ENCODE results near the gene POLRMT. TPM values are rescaled to one million over a fixed set of nuclear protein-coding genes. Genes with fewer than 3 reads are reported as not detected.
"Not testable (repeated sequence)": the region's sequence is repeated elsewhere in the genome, so short reads cannot be mapped to it uniquely, and the experiment has no call there.

Gene POLRMT
- polyA plus RNA-seq, 1 donor: 36.1 TPM

- no peak for DNase-seq (ENCODE audit: low read depth)
Measured at GRCh38 chr19:593505-593904, 39.8 kb downstream of the POLRMT start.

- no peak for DNase-seq (ENCODE audit: low read depth)
Measured at GRCh38 chr19:593055-593454, 40.3 kb downstream of the POLRMT start.

- DNase-seq (ENCODE audit: low read depth): no peak
Measured at GRCh38 chr19:592101-592500, 41.2 kb downstream of the POLRMT start.

GRCh38 chr19:591099-591958 is 42.0 kb downstream of the POLRMT start:
- DNase-seq (ENCODE audit: low read depth): no peak

- DNase-seq (ENCODE audit: low read depth): no peak
Measured at GRCh38 chr19:590750-591098, 42.6 kb downstream of the POLRMT start.

- no peak for DNase-seq (ENCODE audit: low read depth)
Measured at GRCh38 chr19:590396-590745, 43.0 kb downstream of the POLRMT start.

- DNase-seq (ENCODE audit: low read depth): no peak
Measured at GRCh38 chr19:589693-590395, 43.5 kb downstream of the POLRMT start, which contains the start of gene HCN2. Gene HCN2 (plus strand): TSS chr19:589881. CDS start chr19:589946, 65 bp downstream.

GRCh38 chr19:588741-589692 is 44.3 kb downstream of the POLRMT start:
- DNase-seq (ENCODE audit: low read depth): no peak

GRCh38 chr19:588093-588740 is 45.1 kb downstream of the POLRMT start:
- no peak for DNase-seq (ENCODE audit: low read depth)

GRCh38 chr19:585551-586110 is 47.7 kb downstream of the POLRMT start:
- DNase-seq (ENCODE audit: low read depth): no peak

GRCh38 chr19:585146-585545 is 48.2 kb downstream of the POLRMT start:
- not testable (repeated sequence) for DNase-seq (ENCODE audit: low read depth)

- DNase-seq (ENCODE audit: low read depth): no peak
Measured at GRCh38 chr19:584240-585001, 48.9 kb downstream of the POLRMT start.

- DNase-seq (ENCODE audit: low read depth): no peak
Measured at GRCh38 chr19:583968-584239, 49.4 kb downstream of the POLRMT start.

GRCh38 chr19:583198-583967 is 50.0 kb downstream of the POLRMT start:
- DNase-seq (ENCODE audit: low read depth): no peak

GRCh38 chr19:582497-583197 is 50.7 kb downstream of the POLRMT start:
- DNase-seq (ENCODE audit: low read depth): no peak

GRCh38 chr19:581399-582111 is 51.8 kb downstream of the POLRMT start:
- no peak for DNase-seq (ENCODE audit: low read depth)

GRCh38 chr19:580274-580835 is 53.0 kb downstream of the POLRMT start:
- DNase-seq (ENCODE audit: low read depth): no peak

GRCh38 chr19:579842-580155 is 53.5 kb downstream of the POLRMT start:
- DNase-seq (ENCODE audit: low read depth): no peak
